H9 (cell line): ENCODE data around the gene MPHOSPH8. TPM values are rescaled to one million over a fixed set of nuclear protein-coding genes. Genes with fewer than 3 reads are reported as not detected.
A peak's percentile ranks its signal among the peaks of the same experiment; 100 is the strongest.

ENCODE experiments used
- DNase-seq: peaks from one replicate; pipeline ENCODE4 v3.0.0-alpha.2; 2017
- H2AFZ ChIP-seq: one replicate; pipeline ENCODE4 v1.6.1; 2013; ENCODE audit warnings: mild to moderate bottlenecking, low read length, control low read depth, moderate library complexity
- H2AK5ac ChIP-seq: 2 replicates; pipeline ENCODE4 v1.6.1; 2013; ENCODE audit warnings: low read length, control low read depth, mixed read lengths; ENCODE audit not compliant: insufficient read length
- H2BK120ac ChIP-seq: one replicate; pipeline ENCODE4 v1.6.1; 2013; ENCODE audit warnings: low read depth, mild to moderate bottlenecking, low read length, control low read depth, inconsistent platforms; ENCODE audit not compliant: poor library complexity, severe bottlenecking
- H2BK12ac ChIP-seq: 2 replicates; pipeline ENCODE4 v1.6.1; 2013; ENCODE audit warnings: low read length, control low read depth, mixed read lengths, low read depth; ENCODE audit not compliant: insufficient read length
- H2BK15ac ChIP-seq: 2 replicates; pipeline ENCODE4 v1.6.1; 2013; ENCODE audit warnings: low read depth, low read length, control low read depth
- H2BK20ac ChIP-seq: one replicate; pipeline ENCODE4 v1.6.1; 2013; ENCODE audit warnings: low read depth, mild to moderate bottlenecking, low read length, control low read depth, inconsistent platforms; ENCODE audit not compliant: poor library complexity, severe bottlenecking
- H2BK5ac ChIP-seq: 2 replicates; pipeline ENCODE4 v1.6.1; 2013; ENCODE audit warnings: low read length, control low read depth, mixed read lengths; ENCODE audit not compliant: insufficient read length
- H3K14ac ChIP-seq: 2 replicates; pipeline ENCODE4 v1.6.1; 2013; ENCODE audit warnings: low read length, control low read depth; ENCODE audit not compliant: insufficient read depth
- H3K18ac ChIP-seq: 2 replicates; pipeline ENCODE4 v1.6.1; 2013; ENCODE audit warnings: low read depth, mild to moderate bottlenecking, mixed read lengths, low read length, control low read depth; ENCODE audit not compliant: insufficient read length
- H3K23ac ChIP-seq: 2 replicates; pipeline ENCODE4 v1.6.1; 2013; ENCODE audit warnings: low read length, control low read depth, mixed read lengths, low read depth; ENCODE audit not compliant: insufficient read length
- H3K23me2 ChIP-seq: 2 replicates; pipeline ENCODE4 v1.6.1; 2013; ENCODE audit warnings: low read depth, mild to moderate bottlenecking, mixed read lengths, low read length, control low read depth; ENCODE audit not compliant: insufficient read length, poor library complexity, severe bottlenecking
- H3K27ac ChIP-seq: 2 replicates; pipeline ENCODE4 v1.5.1; 2013; ENCODE audit warnings: low read length, control low read depth, mixed read lengths, low read depth; ENCODE audit not compliant: insufficient read length
- H3K27me3 ChIP-seq: 2 replicates; pipeline ENCODE4 v1.6.1; 2013; ENCODE audit warnings: low read length, control low read depth, inconsistent platforms; ENCODE audit not compliant: insufficient read depth
- H3K4ac ChIP-seq: 2 replicates; pipeline ENCODE4 v1.6.1; 2013; ENCODE audit warnings: low read depth, mild to moderate bottlenecking, control low read depth, inconsistent platforms, low read length, moderate library complexity
- H3K4me1 ChIP-seq: 2 replicates; pipeline ENCODE4 v1.6.1; 2013; ENCODE audit warnings: low read length, control low read depth, inconsistent platforms; ENCODE audit not compliant: insufficient read depth
- H3K4me2 ChIP-seq: 2 replicates; pipeline ENCODE4 v1.6.1; 2013; ENCODE audit warnings: low read length, control low read depth, mixed read lengths; ENCODE audit not compliant: insufficient read length, insufficient read depth
- H3K56ac ChIP-seq: 2 replicates; pipeline ENCODE4 v1.6.1; 2013; ENCODE audit warnings: low read depth, mild to moderate bottlenecking, mixed read lengths, low read length, control low read depth; ENCODE audit not compliant: insufficient read length
- H3K79me1 ChIP-seq: 2 replicates; pipeline ENCODE4 v1.6.1; 2013; ENCODE audit warnings: low read depth, mild to moderate bottlenecking, moderate library complexity, low read length, control low read depth, inconsistent platforms; ENCODE audit not compliant: insufficient read depth, poor library complexity, severe bottlenecking
- H3K79me2 ChIP-seq: 2 replicates; pipeline ENCODE4 v1.6.1; 2013; ENCODE audit warnings: low read length, control low read depth, inconsistent platforms; ENCODE audit not compliant: insufficient read depth
- H3K9ac ChIP-seq: 2 replicates; pipeline ENCODE4 v1.6.1; 2013; ENCODE audit warnings: low read length, control low read depth, mixed read lengths; ENCODE audit not compliant: insufficient read length; ENCODE audit errors: extremely low read depth
- H3K9me3 ChIP-seq: one replicate; pipeline ENCODE4 v1.6.1; 2013; ENCODE audit warnings: low read depth, low read length, inconsistent platforms; ENCODE audit not compliant: control insufficient read depth
- H3T11ph ChIP-seq: one replicate; pipeline ENCODE4 v1.6.1; 2013; ENCODE audit warnings: mild to moderate bottlenecking, low read length, control low read depth, inconsistent platforms
- H4K20me1 ChIP-seq: one replicate; pipeline ENCODE4 v1.6.1; 2013; ENCODE audit not compliant: control insufficient read depth, insufficient read length, insufficient read depth
- H4K5ac ChIP-seq: 2 replicates; pipeline ENCODE4 v1.6.1; 2013; ENCODE audit warnings: low read depth, mild to moderate bottlenecking, mixed read lengths, low read length, control low read depth; ENCODE audit not compliant: insufficient read length
- H4K8ac ChIP-seq: replicated peaks from 2 replicates; pipeline ENCODE4 v1.6.1; 2013; ENCODE audit warnings: low read length, control low read depth, mixed read lengths, low read depth; ENCODE audit not compliant: insufficient read length
- H4K91ac ChIP-seq: 2 replicates; pipeline ENCODE4 v1.6.1; 2013; ENCODE audit warnings: low read depth, mild to moderate bottlenecking, moderate library complexity, mixed read lengths, low read length, control low read depth; ENCODE audit not compliant: insufficient read length
- H3K27ac Mint-ChIP-seq, 3 experiments: 2 replicates in 2 of 3; 3 replicates in 1 of 3; pipeline ENCODE4 v1.8.0; 2020 to 2021; ENCODE audit warnings: mixed read lengths in 3 of 3, mild to moderate bottlenecking in 1 of 3, moderate library complexity in 1 of 3
- H3K27me3 Mint-ChIP-seq: 2 replicates; pipeline ENCODE4 v1.8.0; 2021; ENCODE audit warnings: low read depth, mild to moderate bottlenecking, moderate library complexity, mixed read lengths
- H3K36me3 Mint-ChIP-seq, 3 experiments: 2 replicates in 2 of 3; 3 replicates in 1 of 3; pipeline ENCODE4 v1.8.0; 2020 to 2021; ENCODE audit warnings: low read depth in 3 of 3, mixed read lengths in 3 of 3; ENCODE audit not compliant: insufficient read depth in 1 of 3
- H3K4me1 Mint-ChIP-seq, 2 experiments: 2 replicates each; pipeline ENCODE4 v1.8.0; 2020; ENCODE audit warnings: mixed read lengths in 2 of 2
- H3K4me3 Mint-ChIP-seq, 2 experiments: 2 replicates in 1 of 2; 3 replicates in 1 of 2; pipeline ENCODE4 v1.8.0; 2020 to 2021; ENCODE audit warnings: mild to moderate bottlenecking in 2 of 2, mixed read lengths in 2 of 2, moderate library complexity in 1 of 2
- H3K9me3 Mint-ChIP-seq, 2 experiments: 2 replicates in 1 of 2; 3 replicates in 1 of 2; pipeline ENCODE4 v1.8.0; 2020; ENCODE audit warnings: mild to moderate bottlenecking in 2 of 2, mixed read lengths in 2 of 2, moderate library complexity in 1 of 2
- CTCF ChIP-seq: fragments of 200-600 bp; sonication (generic); conservative IDR thresholded peaks from 3 replicates; pipeline ENCODE4 v1.8.0; 2021; ENCODE audit warnings: antibody characterized with exemption, mild to moderate bottlenecking
- WGBS: extraction: QIAGEN DNeasy Blood & Tissue Kit; methylation state at CpG from one replicate; pipeline ENCODE4 v1.1.7; 2013; ENCODE audit warnings: missing lambda C conversion rate, low lambda C conversion rate, mixed read lengths; ENCODE audit not compliant: insufficient read length; ENCODE audit errors: extremely low coverage; 5-methylcytosine and 5-hydroxymethylcytosine counted together
- total RNA-seq: library from RNA; stranded (reverse); gene quantifications from 2 replicates; pipeline ENCODE4 v1.2.1, GENCODE V29; 2021

MPHOSPH8 gene
- total RNA-seq, 1 experiment from 2014 or later, result 21.1 TPM

DNA sequence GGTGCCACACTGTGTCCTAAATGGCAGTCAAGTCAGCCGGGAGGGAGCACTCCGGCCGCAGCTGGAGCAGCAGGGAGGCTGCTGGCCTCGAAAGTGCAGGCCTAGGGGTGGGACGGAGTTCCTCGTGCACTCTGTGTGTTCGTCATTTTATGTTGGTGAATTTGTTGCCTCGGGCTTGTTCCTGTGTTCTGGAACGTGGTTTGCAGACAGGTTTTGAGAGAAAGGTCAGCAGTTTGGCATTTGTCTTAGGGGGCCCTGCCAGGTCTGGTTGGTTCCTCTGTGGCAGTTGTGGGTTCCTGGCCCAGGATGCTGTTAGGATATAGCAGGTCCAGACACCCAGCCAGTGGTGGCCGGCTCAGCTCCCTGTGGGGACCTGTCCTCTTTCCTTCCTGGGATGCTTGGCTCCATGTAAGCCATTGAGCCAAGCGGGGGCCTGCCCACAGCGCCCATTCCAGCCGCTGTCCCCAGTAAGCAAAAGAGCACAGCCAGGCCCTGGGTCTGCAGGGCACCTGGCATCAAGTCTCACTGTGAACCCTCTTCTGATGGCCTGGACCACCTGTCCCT is 30.0 kb downstream of the MPHOSPH8 start:
- Mint-ChIP-seq H3K4me3 (no peak overlapping the region), H3K4me1 (peaks cover 7 to 8% of the 10 kb centered on the region in 2 experiments), H3K27ac (peak overlapping the region in 2 of 3 experiments; percentile 34 to 52; a peak in 1 of 7 replicates), H3K36me3 (peaks cover 13 to 74% (median 56%) of the 10 kb centered on the region in 3 experiments), H3K9me3 (peaks cover 0 to 2% of the 10 kb centered on the region in 2 experiments; a peak in 1 of 5 replicates), H3K27me3 (no peaks in the 10 kb centered on the region)
- H2AK5ac ChIP-seq, result no peak overlapping the region
- no peak overlapping the region for H3K4me2 ChIP-seq
- no peak overlapping the region for H3K4ac ChIP-seq
- H2BK120ac ChIP-seq, result no peak overlapping the region
- H3K27ac ChIP-seq, result no peak overlapping the region
- no peak overlapping the region for H4K5ac ChIP-seq
- no peaks in the 10 kb centered on the region for H3K27me3 ChIP-seq
- H3K79me2 ChIP-seq, result no peaks in the 10 kb centered on the region
- WGBS, result no CpG with 5 or more reads among the region's 13 CpGs
- H3K79me1 ChIP-seq, result no peaks in the 10 kb centered on the region
- no peak overlapping the region for H3K23ac ChIP-seq
- DNase-seq, result no peak
- H3K9ac ChIP-seq, result no peak overlapping the region
- H3K4me1 ChIP-seq, result no peaks in the 10 kb centered on the region
- H4K20me1 ChIP-seq, result no peaks in the 10 kb centered on the region
- no peak overlapping the region for H2BK5ac ChIP-seq
- no peak overlapping the region for H4K8ac ChIP-seq
- H3K56ac ChIP-seq, result no peak overlapping the region
- H2BK12ac ChIP-seq, result no peak overlapping the region
- H2BK15ac ChIP-seq, result no peak overlapping the region
- no peak for TF ChIP-seq CTCF
- H3K23me2 ChIP-seq, result no peaks in the 10 kb centered on the region
- H2BK20ac ChIP-seq, result no peak overlapping the region
- H3K14ac ChIP-seq, result no peak overlapping the region
- no peak overlapping the region for H3T11ph ChIP-seq
- no peak overlapping the region for H3K18ac ChIP-seq
- no peak overlapping the region for H2AFZ ChIP-seq
- H4K91ac ChIP-seq, result no peak overlapping the region
- no peaks in the 10 kb centered on the region for H3K9me3 ChIP-seq
